Left colon (tissue), 2 donors: ENCODE measurements around the gene SAMD11. TPM values are rescaled to one million over a fixed set of nuclear protein-coding genes. Genes with fewer than 3 reads are reported as not detected.
A peak's percentile ranks its signal among the peaks of the same experiment; 100 is the strongest.
"Not testable (repeated sequence)": the region's sequence is repeated elsewhere in the genome, so short reads cannot be mapped to it uniquely, and the experiment has no call there.

Experiments used
- ATAC-seq: fragments of 200-7000 bp; cut with Tn5 transposase; one replicate; pipeline ENCODE4 v1.9.1; 2020; ENCODE audit warnings: mild to moderate bottlenecking, moderate library complexity
- DNase-seq, 2 donors: peaks; one replicate each; pipeline ENCODE4 v3.0.0-alpha.2; 2020
- intact Hi-C, 2 donors: fragments of 100-400 bp; cut with DNase I in 1 of 2; cut with micrococcal nuclease in 1 of 2; formaldehyde crosslinking; loops; one replicate each; pipeline versions ENCODE4 v1.11.2 to v1.14.0; 2022; cut with DNase I, micrococcal nuclease
- total RNA-seq, 2 donors: library from RNA; stranded (reverse); fragmentation: NEBNext Ultra II Directional; extraction: Animal tissue kit (Norgen Biotek cat#: 25700); gene quantifications; one replicate each; pipeline ENCODE4 v1.2.1, GENCODE V29; 2021
- donor health status: DM: no; HTN: no; CAD: no.
- donor health status: DM: yes; HTN: yes; CAD: no.

The SAMD11 gene
- total RNA-seq, 2 donors from 2014 or later, result 1.6 to 5.1 TPM

- ATAC-seq (no peak), DNase-seq (no peak)
- intact Hi-C loops, result no loop called here
Measured at GRCh38 chr1:938711-939489, 15.2 kb downstream of the SAMD11 start.

GRCh38 chr1:939511-940106, 15.9 kb downstream of the SAMD11 start:
- intact Hi-C loops, result no loop called here
- DNase-seq (no peak), ATAC-seq (no peak)

DNA sequence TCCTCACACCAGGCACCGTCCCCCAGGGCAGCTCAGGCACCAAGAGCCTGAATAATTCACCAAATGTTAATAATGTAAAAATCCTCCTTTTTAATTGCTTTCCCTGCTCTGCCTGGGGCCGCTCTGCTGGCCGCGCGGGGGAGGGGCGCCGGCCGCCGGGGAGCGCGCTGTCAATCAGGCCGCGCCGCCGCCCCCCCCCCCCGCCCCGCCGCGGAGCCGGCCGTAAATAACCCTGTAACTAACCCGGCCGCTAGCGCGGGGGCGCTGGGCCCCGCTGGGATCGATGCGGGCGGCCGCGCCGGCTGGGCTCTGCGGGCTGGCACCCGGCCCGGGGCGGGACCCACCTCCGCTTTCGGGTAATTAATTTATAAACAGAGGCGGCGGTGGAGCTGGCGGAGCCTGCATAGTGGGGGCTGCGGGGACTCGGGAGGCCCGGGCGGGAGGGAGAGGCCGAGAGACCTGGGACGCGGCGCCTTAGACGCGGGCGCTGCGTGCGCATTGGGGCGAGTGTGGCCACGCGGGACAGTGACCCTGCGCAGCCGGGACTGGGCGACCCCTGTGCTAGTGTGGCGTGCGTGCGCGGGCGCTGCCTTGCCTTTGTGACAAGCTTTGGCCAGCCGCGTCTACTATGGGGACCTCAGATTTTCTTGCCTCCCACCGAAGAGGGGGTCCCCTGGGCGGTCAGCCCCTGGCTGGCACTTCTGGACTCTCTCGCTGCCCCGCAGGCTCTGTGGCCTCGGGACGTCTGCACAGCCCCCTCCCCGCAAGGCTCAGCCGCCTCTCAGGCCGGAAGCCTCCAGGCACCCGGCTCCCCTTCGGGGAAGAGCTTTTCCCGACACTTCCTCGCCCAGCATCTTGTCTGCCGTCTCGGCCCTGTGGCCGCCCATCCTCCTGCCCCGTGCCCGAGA, 16.6 kb downstream of the SAMD11 start:
- intact Hi-C loops, result no loop called here
- DNase-seq, result peak in 1 of 2 donors; percentile 57
- peak; percentile 11 for ATAC-seq

DNA sequence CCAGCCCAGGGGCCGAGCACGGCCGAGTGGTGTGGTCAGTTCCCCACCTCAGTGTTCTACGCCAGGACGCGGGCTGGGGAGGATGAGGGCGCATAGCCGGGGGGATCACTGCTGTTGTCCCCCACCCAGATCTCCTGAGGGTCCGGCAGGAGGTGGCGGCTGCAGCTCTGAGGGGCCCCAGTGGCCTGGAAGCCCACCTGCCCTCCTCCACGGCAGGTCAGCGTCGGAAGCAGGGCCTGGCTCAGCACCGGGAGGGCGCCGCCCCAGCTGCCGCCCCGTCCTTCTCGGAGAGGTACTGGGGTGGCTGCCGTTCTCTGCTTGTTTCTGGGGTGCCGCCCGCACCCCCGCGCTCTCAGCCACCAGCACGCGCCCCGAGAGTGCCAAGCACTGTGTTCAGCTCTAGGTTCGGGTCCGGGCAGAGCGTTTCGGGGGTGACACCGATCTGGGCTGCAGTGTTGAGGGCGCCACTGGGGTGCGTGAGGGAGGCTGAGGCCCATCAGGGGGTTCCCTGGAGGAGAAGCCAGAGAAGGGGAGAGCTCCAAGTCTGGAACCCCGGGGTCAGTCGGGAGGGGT, 17.4 kb downstream of the SAMD11 start:
- no peak for ATAC-seq
- DNase-seq, result no peak
- intact Hi-C loops, result no loop called here

DNA sequence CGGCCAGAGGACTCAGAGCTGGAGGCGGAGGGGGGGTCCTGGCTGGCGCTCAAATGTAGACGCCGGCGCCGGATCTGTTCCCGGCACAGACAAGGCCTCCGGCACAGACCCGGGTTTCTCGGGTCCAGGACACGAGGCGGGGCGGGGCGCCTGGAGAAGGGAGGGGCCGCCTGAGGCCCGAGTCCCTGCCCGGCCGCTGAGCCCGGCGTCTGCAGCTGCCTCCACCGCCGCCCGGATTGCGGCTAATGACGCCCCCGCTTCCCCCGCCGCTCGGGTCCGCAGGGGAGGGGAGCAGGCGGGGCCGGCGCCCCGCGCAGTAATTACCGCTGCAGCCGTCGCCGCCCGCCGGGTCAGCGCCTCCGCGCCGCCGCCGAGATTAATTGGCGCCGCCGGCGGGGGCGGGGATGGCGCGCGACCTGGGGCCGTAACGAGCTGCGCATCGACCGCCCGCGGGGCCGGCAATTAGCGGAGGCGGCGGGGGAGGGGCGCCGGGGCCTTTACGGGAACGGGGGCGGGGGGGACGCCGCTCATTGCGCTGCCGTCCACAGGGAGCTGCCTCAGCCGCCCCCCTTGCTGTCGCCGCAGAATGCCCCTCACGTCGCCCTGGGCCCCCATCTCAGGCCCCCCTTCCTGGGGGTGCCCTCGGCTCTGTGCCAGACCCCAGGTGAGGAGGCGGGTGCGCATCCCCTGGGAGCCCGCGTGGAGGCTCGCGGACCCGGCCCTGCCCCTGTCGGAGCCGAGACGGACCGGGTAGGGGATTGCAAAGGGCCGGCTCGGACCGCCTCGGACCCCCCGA, 18.1 kb downstream of the SAMD11 start:
- peak; percentile 57 for ATAC-seq
- intact Hi-C loops, result no loop called here
- peak; percentile 60 to 69 for DNase-seq

- intact Hi-C loops, result no loop called here
- DNase-seq, result no peak
- no peak for ATAC-seq
Measured at GRCh38 chr1:942411-942821, 18.7 kb downstream of the SAMD11 start.

GRCh38 chr1:942864-943533, 19.3 kb downstream of the SAMD11 start:
- intact Hi-C loops, result no loop called here
- DNase-seq (peak; percentile 36 to 68), ATAC-seq (no peak)

DNA sequence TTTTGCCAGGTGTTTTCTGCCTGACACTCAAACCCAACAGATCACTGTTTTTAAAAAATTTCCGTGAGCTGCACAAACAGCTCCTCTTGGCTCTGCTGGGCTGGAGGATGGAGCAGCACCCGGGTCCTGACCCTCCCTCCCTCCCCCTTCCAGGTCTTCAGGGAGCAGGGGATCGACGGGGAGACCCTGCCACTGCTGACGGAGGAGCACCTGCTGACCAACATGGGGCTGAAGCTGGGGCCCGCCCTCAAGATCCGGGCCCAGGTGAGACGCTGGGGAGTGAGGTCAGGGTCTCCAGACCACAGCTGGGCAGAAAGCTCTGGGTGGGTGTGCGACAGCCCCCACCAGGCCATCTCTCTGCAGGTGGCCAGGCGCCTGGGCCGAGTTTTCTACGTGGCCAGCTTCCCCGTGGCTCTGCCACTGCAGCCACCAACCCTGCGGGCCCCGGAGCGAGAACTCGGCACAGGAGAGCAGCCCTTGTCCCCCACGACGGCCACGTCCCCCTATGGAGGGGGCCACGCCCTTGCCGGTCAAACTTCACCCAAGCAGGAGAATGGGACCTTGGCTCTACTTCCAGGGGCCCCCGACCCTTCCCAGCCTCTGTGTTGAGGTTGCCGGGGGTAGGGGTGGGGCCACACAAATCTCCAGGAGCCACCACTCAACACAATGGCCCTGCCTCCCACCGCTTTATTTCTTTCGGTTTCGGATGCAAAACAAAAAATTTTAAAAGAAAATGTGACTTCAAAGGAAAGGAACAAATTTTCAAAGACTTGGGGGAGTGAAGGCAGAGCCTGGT, 20.0 kb downstream of the SAMD11 start:
- no peak for DNase-seq
- ATAC-seq, result no peak
- intact Hi-C loops, result no loop called here

- DNase-seq, result no peak
- ATAC-seq, result no peak
- intact Hi-C loops, result no loop called here
Measured at GRCh38 chr1:944341-945325, 20.9 kb downstream of the SAMD11 start.

- DNase-seq (no peak), ATAC-seq (no peak)
- intact Hi-C loops, result no loop called here
Measured at GRCh38 chr1:945688-946556, 22.2 kb downstream of the SAMD11 start.

GRCh38 chr1:946811-947210, 23.1 kb downstream of the SAMD11 start:
- DNase-seq, intact Hi-C loops, ATAC-seq: not testable (repeated sequence)

DNA sequence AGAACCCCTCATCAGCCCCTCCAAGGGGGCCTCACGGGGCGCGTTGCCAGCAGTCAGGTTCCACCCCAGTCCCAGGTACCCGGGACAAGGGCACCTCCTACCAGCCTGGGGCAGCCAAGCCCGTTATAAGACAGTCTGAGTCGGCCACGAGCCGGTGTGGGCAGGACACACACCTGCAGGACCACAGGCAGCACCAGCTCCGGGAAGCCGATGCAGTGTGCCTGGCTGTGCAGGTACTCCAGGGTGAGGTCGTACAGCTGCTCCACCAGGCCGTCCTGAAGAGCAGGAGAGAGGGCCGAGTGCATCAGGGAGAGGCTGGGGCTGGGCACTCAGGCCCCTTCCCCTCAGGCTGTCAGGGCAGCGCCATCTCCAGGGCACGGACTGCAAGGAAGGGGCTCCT, 24.2 kb downstream of the SAMD11 start:
- ATAC-seq (no peak), DNase-seq (no peak)
- intact Hi-C loops, result no loop called here

DNA sequence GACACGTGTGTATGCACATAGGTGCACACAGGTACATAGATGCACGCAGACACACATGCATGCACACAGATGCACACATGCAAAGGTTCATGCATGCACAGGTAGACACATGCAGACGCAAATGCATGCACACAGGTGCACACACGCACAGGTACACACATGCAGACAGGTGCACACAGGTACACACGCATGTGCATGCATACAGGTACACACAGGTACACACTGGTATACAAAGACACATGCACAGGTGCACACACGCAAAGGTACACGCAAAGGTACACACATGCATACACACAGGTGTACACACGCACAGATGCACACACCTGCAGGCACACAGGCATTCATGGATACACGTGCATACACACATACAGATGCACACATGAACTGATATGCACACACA, 26.5 kb downstream of the SAMD11 start:
- DNase-seq (no peak), ATAC-seq (no peak)
- intact Hi-C loops, result no loop called here

DNA sequence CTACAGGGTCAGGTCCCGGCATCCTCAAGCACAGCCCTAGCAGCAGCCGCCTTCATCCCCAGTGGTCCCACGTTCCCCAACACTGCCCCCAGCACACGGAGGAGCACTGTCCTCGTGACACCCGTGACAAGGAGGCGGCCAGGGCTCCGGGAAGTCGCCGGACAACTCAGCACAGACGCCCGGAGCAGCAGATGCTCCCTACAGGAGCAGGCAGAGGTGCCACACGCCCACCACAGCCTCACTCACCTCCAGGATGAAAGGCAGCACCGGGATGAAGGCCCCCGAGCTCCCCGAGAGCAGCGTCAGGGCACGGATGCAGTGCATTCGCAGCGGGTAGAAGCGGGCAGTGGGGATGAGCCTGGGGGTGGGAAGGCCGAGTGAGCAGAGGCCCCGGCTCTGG, 27.2 kb downstream of the SAMD11 start:
- intact Hi-C loops, result no loop called here
- no peak for ATAC-seq
- DNase-seq, result no peak

DNA sequence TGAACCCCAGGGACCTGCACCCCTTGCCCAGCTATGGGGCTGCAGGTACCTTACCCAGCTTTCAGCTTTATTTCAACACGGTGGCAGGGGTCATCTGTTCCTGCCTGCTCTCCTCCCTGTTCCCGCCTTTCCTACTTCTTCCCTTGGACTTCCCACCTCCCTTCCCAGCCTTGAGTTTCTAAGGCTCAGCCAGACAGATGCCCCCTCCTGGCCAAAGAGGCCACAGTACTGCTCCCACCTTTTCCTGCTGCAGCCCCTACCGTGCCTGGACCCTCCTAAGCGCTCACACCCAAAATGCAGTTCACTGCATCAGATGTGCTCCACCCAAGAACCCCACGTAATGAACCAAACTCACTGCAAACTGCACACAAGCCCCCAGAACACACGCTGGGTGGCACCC, 27.6 kb downstream of the SAMD11 start:
- intact Hi-C loops, result no loop called here
- no peak for DNase-seq
- no peak for ATAC-seq
